HFFc6 (cell line): Measurements from ENCODE around the gene FRMD4A. TPM values are rescaled to one million over a fixed set of nuclear protein-coding genes. Genes with fewer than 3 reads are reported as not detected.

Experiments
- DNase-seq: peaks from one replicate; pipeline ENCODE4 v3.0.0-alpha.2; 2018
- H3K27ac Mint-ChIP-seq: 2 replicates; pipeline ENCODE4 v1.8.0; 2020; ENCODE audit warnings: mild to moderate bottlenecking, mixed read lengths
- H3K27me3 Mint-ChIP-seq: 2 replicates; pipeline ENCODE4 v1.8.0; 2021; ENCODE audit warnings: mild to moderate bottlenecking, moderate library complexity, mixed read lengths; ENCODE audit not compliant: insufficient read depth
- H3K36me3 Mint-ChIP-seq: 2 replicates; pipeline ENCODE4 v1.8.0; 2021; ENCODE audit warnings: low read depth, mixed read lengths
- H3K4me1 Mint-ChIP-seq: 2 replicates; pipeline ENCODE4 v1.8.0; 2020; ENCODE audit warnings: low read depth, mixed read lengths
- H3K4me3 Mint-ChIP-seq: 2 replicates; pipeline ENCODE4 v1.8.0; 2020; ENCODE audit warnings: mild to moderate bottlenecking, moderate library complexity, mixed read lengths
- H3K9me3 Mint-ChIP-seq: 2 replicates; pipeline ENCODE4 v1.8.0; 2020; ENCODE audit warnings: mild to moderate bottlenecking, mixed read lengths
- total RNA-seq, 6 experiments: library from RNA; stranded (reverse); fragmentation: NEBNext Ultra II Directional; extraction: Animal tissue kit (Norgen Biotek cat#: 25700); gene quantifications; 2 replicates in 1 of 6; 3 replicates in 5 of 6; pipeline ENCODE4 v1.2.3, GENCODE V29; 2021
- TF ChIP-seq, protein P1 (sequence below): fragments of 200-600 bp; sonication (generic); IDR thresholded peaks from 2 replicates; pipeline ENCODE4 v1.5.0; 2021; ENCODE audit warnings: antibody characterized with exemption, mild to moderate bottlenecking

The FRMD4A gene
- total RNA-seq, 6 experiments from 2014 or later, result 76.7 to 117 (median 92.3) TPM

DNA sequence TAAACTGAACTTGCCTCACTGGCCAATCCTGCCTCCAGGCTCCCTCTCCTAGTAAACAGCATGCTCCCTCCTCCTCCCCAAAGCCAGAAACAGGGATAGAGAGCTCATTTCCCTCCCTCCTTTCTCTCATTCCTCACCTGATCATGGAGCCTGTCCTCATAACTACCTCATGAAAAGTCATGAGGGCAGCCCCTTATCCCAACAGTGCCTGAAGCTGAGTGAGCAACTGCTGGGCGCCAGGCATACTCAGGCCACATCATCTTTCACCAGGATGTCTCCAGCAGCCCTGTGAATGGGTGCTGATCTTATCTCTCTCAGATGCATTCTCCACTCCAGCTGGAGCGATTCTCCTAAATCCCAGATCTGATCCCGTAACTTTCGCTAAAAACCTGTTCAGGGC is 436.8 kb downstream of the FRMD4A start:
- Mint-ChIP-seq H3K27ac (peak overlapping the region; percentile 97), H3K4me3 (peak overlapping the region; percentile 82), H3K9me3 (no peaks in the 10 kb centered on the region; the same call in 1 of the 2 replicates), H3K27me3 (no peaks in the 10 kb centered on the region; the same call in 1 of the 2 replicates), H3K4me1 (peaks cover 50% of the 10 kb centered on the region), H3K36me3 (peaks cover 22% of the 10 kb centered on the region)
- TF ChIP-seq, protein P1, sequence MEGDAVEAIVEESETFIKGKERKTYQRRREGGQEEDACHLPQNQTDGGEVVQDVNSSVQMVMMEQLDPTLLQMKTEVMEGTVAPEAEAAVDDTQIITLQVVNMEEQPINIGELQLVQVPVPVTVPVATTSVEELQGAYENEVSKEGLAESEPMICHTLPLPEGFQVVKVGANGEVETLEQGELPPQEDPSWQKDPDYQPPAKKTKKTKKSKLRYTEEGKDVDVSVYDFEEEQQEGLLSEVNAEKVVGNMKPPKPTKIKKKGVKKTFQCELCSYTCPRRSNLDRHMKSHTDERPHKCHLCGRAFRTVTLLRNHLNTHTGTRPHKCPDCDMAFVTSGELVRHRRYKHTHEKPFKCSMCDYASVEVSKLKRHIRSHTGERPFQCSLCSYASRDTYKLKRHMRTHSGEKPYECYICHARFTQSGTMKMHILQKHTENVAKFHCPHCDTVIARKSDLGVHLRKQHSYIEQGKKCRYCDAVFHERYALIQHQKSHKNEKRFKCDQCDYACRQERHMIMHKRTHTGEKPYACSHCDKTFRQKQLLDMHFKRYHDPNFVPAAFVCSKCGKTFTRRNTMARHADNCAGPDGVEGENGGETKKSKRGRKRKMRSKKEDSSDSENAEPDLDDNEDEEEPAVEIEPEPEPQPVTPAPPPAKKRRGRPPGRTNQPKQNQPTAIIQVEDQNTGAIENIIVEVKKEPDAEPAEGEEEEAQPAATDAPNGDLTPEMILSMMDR, result no peak
- peak; percentile 84 for DNase-seq

DNA sequence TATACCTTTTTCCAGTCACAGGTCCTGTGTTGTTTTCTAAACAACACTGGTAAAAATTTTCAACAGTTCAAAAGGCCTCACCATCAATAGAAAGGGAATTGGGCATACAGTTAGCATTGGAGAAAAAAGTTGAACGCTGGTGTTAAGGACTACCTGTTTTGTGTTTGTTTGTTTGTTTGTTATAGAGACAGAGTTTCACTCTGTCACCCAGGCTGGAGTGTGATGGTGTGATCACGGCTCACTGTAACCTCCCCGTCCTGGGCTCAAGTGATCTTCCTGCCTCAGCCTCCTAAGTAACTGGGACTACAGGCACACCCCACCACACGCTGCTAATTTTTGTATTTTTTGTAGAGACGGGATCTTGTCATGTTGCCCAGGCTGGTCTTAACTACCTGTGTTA is 437.9 kb downstream of the FRMD4A start:
- peak overlapping the region; percentile 85 for H3K4me3 Mint-ChIP-seq
- peaks cover 60% of the 10 kb centered on the region for H3K4me1 Mint-ChIP-seq
- H3K9me3 Mint-ChIP-seq, result no peaks in the 10 kb centered on the region; the same call in 1 of the 2 replicates
- H3K36me3 Mint-ChIP-seq, result peaks cover 31% of the 10 kb centered on the region
- TF ChIP-seq, protein P1, result no peak
- peak overlapping the region; percentile 97 for H3K27ac Mint-ChIP-seq
- no peak for DNase-seq
- H3K27me3 Mint-ChIP-seq, result no peaks in the 10 kb centered on the region; the same call in 1 of the 2 replicates

DNA sequence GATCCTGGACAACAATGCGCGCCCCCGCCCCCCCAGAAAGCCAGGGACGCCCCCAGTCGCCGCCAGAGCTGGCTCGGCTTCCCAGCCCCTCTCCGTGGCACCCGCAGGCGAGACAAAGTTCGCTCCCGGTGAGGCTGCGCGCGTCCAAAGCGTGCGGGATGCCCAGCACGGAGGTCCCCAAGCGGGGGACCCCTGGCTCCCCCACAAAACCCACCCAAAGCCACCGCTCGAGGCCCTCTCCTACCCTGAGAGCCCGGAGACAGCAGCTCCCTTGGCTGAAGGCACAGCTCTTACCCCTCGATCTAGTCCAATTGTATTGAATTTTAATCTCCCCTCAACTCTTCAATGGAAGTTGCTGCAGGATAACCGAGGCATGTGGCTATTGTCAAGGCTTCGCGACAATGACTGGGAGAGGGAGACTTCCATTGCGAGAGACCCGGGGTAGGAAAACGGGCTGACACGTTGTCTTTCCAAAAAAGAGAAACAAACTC is 438.7 kb downstream of the FRMD4A start:
- H3K9me3 Mint-ChIP-seq, result no peaks in the 10 kb centered on the region; the same call in 1 of the 2 replicates
- H3K27me3 Mint-ChIP-seq, result no peaks in the 10 kb centered on the region; the same call in 1 of the 2 replicates
- peak overlapping the region; percentile 85 for H3K4me3 Mint-ChIP-seq
- TF ChIP-seq, protein P1, result no peak
- H3K4me1 Mint-ChIP-seq, result peaks cover 66% of the 10 kb centered on the region
- DNase-seq, result no peak
- H3K27ac Mint-ChIP-seq, result peak overlapping the region; percentile 97
- H3K36me3 Mint-ChIP-seq, result peaks cover 38% of the 10 kb centered on the region

DNA sequence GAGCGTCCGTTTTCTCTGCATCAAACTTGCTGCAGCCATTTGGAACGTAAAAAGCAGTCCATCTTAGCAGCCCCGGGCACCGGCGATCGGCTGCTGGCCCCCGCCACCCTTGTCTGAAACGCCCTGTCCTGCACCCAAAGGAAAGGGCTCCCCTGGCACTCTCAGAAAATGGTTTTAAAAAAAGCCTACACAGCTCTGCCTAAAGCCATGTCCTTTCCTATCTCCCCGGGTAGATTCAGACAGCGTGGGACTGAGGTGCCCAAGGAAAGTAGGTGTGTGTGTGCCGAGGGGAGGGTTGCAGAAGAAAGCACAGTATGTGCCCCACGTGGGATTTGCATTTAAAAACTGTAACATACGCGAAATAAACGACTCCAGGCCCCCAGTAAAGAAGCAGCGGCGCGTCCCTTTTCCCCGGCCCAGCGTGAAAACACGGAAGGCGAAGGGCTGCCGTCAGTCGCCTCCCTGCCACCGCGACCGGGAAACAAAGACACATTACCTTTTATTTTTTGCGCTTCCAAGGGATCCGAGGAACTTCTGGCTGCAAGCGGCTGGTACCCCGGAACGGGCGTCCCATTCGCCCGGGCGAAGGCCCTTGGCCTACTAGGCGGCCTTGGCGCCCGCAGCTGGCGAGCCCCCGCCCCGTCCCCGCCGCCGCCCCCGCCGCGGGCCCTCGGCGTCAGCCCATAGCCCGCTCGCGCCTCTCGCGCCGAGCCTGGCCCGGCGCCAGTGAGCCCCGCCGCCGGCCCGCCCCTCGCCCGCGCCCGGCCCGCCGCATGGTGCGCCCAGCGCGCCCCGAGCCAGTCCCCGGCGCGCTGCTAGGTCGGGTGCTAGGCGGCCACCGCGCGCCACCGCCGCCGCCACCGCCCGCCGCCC is 439.4 kb downstream of the FRMD4A start:
- peaks cover 71% of the 10 kb centered on the region for H3K4me1 Mint-ChIP-seq
- TF ChIP-seq, protein P1, result no peak
- H3K4me3 Mint-ChIP-seq, result peak overlapping the region; percentile 93
- H3K36me3 Mint-ChIP-seq, result peaks cover 44% of the 10 kb centered on the region
- H3K27me3 Mint-ChIP-seq, result no peaks in the 10 kb centered on the region; the same call in 1 of the 2 replicates
- H3K27ac Mint-ChIP-seq, result peak overlapping the region; percentile 89
- no peaks in the 10 kb centered on the region; the same call in 1 of the 2 replicates for H3K9me3 Mint-ChIP-seq
- no peak for DNase-seq

DNA sequence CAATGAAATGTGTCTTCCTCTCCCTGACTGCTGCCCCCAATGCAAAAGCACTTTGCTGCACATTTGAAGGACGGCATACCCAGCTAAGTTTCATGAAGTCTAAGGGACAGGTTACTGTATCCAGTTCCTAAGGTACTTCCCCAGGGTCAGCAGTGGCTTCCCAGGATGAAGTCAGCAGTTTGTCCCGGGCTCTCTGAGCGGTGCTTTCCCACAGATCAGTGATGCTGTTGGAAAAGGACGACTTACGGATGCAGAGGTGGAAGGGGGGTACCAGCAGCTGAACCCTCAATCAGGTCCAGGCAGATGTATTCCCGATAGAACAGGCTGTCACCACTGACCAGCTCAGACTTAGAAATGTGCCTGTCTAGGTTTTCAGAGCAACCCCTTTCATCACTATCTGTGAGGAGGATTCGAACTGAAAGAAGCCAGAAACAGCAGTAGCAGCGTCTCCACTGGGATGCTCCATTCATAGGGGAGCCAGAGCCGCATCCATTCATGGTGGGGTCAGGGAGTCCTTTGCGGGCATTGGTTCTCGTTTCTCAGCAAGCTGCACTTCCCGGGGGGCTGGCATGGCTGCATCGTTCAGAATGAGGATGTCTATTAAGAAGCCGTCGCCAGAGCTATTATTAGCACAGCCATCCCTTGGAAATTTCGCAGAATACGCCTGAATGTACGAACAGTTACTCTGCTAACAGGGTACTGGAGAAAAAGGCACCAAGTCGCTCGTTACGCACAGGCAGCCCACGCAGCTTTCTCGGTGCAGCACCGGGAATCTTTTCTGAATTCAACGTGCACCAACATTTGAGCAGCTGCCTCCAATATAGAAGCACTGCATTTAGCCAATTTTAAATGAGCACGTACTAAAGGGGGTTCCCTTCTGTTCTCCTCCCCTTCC is 440.2 kb downstream of the FRMD4A start:
- TF ChIP-seq, protein P1, result no peak
- Mint-ChIP-seq H3K4me3 (peak overlapping the region; percentile 93), H3K27me3 (no peaks in the 10 kb centered on the region; the same call in 1 of the 2 replicates), H3K36me3 (peaks cover 48% of the 10 kb centered on the region), H3K4me1 (peaks cover 79% of the 10 kb centered on the region), H3K9me3 (no peaks in the 10 kb centered on the region; the same call in 1 of the 2 replicates), H3K27ac (peak overlapping the region; percentile 89)
- DNase-seq, result peak; percentile 25
